ENCODE measurements around the gene TAF1C. TPM values are rescaled to one million over a fixed set of nuclear protein-coding genes. Genes with fewer than 3 reads are reported as not detected.

The TAF1C gene
- total RNA-seq, 1 donor from 2014 or later, result 8.6 TPM

DNA sequence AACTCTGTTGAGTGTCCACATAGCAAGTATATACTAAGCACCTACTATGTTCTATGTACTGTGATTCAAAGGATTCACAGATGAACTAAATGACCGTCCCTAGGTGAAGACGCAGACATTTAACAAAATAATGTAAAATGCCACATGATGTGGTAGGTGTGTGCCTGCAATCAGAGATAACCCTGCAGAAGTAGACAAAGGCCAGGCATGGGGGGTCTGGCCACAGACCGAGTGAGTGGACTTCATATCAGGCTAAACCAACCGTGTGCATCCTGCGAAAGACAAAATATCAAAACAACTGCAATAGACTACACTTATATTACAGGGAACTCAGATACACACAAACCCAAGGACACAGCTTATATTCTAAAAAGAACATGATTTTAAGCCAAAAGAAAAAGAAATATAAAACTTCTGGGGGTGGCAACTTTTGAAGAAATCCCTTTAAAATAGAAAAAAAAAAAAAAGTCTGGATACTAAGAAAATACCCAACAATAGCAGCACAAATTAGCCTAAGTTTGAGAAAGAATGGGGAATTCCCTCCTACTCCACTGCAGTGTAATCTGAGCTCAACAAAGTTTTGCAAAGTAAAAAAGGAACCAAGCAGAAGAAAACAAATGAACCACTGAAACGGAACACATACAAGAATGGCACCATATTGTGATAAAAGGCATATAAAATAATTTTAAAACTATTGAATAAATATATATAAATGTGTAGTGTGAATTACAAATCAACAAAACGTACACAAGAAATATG is 54.2 kb downstream of the TAF1C start:
- no peak for DNase-seq (ENCODE audit: low read depth in 2 of 2)

GRCh38 chr16:84131117-84131516 is 55.7 kb downstream of the TAF1C start:
- DNase-seq (ENCODE audit: low read depth in 2 of 2), result no peak

Other genes with a start within 250 kb of the TAF1C start
- 0.77 and 1.3 TPM in 2 replicates for gene OSGIN1, start 233.8 kb downstream of the TAF1C start, total RNA-seq
- gene NECAB2, start 218.8 kb downstream of the TAF1C start, total RNA-seq, result not detected in 2 replicates
- gene SLC38A8, start 144.3 kb downstream of the TAF1C start, total RNA-seq, result not detected in 2 replicates
- gene MBTPS1, start 70.1 kb downstream of the TAF1C start, total RNA-seq, result 78.9 and 102 TPM in 2 replicates
- gene HSDL1, start 41.9 kb downstream of the TAF1C start, total RNA-seq, result 24.9 and 40.5 TPM in 2 replicates
- under 0.01 TPM in 1 of 2 replicates, not detected in the other for gene DNAAF1, start 41.7 kb downstream of the TAF1C start, total RNA-seq
- gene ADAD2, start 4.1 kb upstream of the TAF1C start, total RNA-seq, result not detected in 2 replicates
- gene KCNG4, start 53.0 kb upstream of the TAF1C start, total RNA-seq, result not detected in 2 replicates
- gene WFDC1, start 107.8 kb upstream of the TAF1C start, total RNA-seq, result not detected in 2 replicates
- gene ATP2C2, start 181.5 kb upstream of the TAF1C start, total RNA-seq, result not detected in 2 replicates

Data from dermis microvascular lymphatic vessel endothelial cell (primary cell).